Forelimb muscle (tissue), 1 donor: ENCODE measurements around the gene MAPK1IP1L. TPM values are rescaled to one million over a fixed set of nuclear protein-coding genes. Genes with fewer than 3 reads are reported as not detected.
"Not testable (repeated sequence)": the region's sequence is repeated elsewhere in the genome, so short reads cannot be mapped to it uniquely, and the experiment has no call there.

Experiments used
- DNase-seq: peaks from one replicate; pipeline ENCODE4 v3.0.0-alpha.2; 2013; ENCODE audit warnings: low read depth
- polyA plus RNA-seq: library from polyadenylated mRNA; unstranded; fragments of 120-200 nt; gene quantifications from one replicate; pipeline ENCODE4 v1.2.1, GENCODE V29; 2013; ENCODE audit not compliant: insufficient read length

The MAPK1IP1L gene
- 51.7 TPM for polyA plus RNA-seq

DNA sequence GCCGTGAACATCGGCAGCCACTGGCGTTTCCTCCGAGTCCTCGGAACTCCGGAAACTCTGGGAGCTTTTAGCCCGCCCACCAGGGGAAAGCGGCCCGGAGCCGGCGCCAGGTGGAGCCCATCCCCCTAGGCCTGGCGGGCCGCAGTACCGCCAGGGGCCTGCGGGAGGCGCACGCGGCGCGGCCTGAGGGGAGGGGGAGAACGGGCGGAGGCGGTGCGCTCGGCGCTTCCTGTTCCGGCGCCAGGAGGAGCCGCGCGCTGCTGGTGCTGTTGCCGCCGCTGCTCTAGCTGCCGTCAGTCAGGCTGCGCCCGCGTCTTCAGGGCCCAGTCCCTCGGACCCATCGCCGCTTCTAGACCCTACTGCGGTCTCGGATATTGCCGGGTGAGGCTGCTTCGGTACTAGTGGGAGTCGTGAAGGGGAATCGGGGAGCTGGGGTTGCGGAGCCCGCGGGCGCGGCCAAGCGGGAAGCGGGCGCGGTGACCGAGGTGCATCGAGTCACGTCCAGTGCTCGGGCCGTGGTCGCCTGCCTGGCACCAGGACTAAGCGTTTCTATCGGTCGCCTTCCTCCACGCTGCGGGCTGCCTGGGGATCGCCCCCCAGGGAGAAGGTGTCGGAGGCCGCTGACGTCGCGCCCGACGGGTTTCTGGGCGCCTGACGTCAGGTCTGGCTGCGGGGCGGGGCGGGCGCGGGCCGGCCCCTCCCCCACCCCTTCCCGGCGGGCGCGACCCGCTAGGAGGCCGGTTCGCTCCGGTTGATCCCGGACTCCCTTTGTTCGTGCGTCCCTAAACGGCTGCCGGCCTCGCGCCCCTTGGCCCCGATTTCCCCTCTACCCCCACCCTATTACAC, at the start of gene MAPK1IP1L:
Gene MAPK1IP1L, plus strand, starts transcription at position 225 of the 846 bp plus-strand sequence. CDS start 10,037 bp downstream, outside the sequence.
- peak; percentile 75 for DNase-seq

DNA sequence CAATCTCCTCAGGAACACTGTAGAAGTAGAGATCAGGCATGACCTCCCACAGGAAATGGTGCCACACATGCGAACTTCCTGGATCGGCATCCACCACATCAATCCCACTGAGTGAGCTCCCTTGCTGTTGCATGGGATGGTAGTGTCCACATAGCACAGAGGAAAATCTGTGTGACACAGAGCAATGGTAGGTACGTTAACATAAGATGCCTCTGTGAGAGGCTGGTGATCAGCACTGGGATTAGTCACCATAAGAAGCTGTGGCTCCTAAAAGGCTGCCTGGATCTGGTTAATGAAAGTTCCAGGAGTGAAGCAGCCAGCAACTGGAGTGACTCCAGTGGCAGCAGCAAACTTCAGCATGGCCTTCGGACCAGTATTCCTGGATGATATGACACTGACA, 46.4 kb upstream of the MAPK1IP1L start:
- no peak for DNase-seq

DNA sequence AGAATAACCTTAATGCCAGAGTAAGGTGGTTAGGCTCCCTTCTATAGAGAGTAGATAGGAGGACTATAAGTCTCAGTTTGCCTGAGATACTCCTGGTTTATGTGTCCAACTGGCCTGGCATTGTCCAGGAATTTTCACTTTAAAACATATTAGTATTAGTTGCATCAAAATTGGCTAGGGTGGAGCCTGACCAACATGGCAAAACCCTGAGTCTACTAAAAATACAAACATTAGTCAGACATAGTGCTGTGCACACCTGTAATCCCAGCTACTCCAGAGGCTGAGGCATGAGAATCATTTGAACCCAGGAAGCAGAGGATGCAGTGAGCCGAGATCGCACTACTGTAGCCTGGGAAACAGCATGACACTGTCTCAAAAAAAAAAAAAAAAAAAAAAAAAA, 36.4 kb upstream of the MAPK1IP1L start:
- no peak for DNase-seq

DNA sequence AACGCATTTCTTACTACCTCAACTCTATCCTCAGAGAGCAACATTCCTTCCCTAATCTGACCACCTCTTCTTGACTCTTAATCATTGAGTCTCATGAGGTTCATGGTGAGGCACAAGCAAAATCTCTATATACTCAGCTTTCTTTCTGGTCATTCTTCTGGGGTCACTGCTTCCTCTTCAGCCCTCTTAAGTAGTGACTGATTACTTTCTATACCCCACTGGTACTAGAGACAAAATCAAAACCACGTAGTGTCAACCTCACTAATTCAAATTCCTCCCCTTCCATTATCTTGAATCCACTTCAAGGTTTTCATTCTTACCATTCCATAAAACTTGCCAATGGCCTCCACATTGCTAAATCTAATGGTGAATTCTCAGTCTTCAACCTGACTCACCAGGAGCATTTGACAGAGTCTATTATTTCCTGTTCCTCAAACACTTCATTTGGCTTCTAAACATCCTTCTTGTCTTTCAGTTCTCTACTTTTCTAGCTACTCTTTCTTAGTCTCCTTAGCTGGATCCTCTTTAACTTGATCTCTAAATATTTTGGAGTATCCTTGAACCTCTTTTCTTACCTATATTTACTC, 31.4 kb upstream of the MAPK1IP1L start:
- no peak for DNase-seq

DNA sequence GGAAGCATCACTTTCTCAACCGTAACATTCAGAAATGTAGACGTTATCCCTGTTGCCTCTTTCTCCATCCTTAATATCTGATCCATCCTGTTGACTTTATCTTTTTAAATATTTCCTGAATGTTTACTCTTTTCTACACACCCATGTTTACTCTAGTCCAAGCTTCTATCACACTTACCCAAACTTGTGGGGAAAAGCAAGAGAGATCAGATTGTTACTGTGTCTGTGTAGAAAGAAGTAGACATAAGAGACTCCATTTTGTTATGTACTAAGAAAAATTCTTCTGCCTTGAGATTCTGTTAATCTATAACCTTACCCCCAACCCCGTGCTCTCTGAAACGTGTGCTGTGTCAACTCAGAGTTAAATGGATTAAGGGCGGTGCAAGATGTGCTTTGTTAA, 27.1 kb upstream of the MAPK1IP1L start:
- DNase-seq = not testable (repeated sequence)

DNA sequence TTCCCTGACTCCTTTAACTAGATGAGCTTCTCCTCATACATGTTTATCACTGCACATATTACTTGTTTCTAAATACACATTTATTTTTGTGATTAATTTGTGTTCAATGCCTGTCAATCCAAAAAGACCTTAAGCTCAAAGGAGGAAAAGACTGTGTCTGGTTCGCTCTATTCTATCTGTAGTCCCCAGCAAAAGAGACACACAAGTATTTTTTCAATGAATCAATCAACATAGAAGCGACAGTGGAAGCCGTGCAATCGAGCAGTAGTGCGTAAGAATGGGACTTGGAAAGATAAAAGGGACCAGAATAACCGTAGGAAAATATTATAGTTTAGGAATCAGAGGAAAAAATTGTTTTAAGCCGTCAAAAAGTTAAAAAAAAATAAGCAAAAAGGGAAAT, 25.5 kb upstream of the MAPK1IP1L start:
- no peak for DNase-seq

DNA sequence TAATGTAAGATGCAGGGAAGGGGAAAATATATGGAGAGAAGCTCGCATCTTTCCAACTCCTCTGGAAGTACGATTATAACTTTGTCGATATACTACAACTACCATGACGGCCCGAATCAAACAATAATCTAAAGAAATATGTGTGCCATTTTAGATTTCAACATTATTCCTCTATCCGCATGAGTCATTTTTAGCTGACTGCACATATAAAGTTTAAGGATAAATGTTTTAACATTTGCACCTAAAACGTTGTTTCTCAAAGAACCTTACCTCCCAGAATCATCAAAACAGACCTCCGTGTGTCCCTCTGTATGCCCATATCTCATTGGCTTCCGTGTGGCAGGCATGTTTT, 25.0 kb upstream of the MAPK1IP1L start:
- DNase-seq = no peak

DNA sequence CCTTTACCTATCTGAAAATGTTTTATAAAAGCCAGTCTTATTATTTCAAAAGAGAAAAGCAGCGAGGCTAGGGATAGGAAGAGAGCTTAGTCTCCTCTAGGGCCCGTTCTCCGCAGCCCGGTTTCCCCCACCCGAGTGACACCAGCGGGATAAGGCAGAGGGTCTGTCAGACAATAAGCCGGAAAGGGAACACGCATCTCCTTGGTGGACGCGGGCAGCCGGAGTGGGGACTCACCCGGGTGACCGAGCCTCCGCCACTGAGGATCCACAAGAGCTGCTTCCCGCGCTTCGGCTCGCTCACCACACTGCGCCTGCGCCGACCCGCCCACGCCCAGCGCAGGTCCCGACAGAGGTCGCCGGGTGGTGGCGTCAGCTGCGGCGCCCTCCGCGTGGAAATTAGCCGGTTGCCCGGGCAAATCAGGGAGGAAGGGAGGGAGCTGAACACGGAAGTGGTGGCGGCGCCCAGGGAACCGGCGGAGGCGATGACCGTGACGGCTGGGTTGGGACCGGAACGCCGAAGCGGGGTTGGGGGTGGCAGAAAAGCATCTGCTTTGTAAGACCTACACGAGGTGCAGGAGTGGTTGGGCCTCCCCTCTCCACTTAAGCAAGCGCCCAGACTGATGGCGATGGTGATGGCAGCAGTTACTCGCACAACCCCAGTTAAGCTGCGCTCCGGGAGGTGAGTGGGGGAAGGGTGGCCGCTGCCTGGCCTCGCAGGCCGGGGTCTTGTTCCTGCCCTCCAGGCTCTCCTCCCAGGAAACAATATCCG, 24.5 kb upstream of the MAPK1IP1L start, which contains the start of the genes SOCS4 and WDHD1:
Gene SOCS4, plus strand, starts transcription at position 444 of the 769 bp plus-strand sequence. CDS start 15,806 bp downstream, outside the sequence.
Gene WDHD1, minus strand, starts transcription at position 307 of the 769 bp plus-strand sequence. CDS start 312 bp downstream, outside the sequence.
- peak; percentile 74 for DNase-seq

DNA sequence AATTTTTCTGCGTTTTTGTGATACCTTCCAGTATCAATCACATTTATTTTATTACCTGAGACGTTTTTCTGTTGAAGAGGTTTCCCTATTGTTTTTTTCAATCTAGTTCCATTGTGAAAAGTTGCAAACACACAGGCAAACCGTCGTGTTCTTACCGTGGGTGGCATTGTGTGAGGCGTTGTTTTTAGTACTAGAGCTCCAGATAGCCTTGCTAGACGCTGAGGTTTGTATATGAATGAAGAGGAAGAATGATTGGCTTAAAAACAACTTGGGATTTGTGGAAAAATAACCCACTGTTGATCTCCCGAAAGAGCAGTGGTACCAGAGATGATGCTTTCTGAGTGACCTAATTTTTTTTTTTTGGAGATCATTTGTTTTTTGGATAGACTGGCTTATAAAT, 23.4 kb upstream of the MAPK1IP1L start:
- DNase-seq = no peak

DNA sequence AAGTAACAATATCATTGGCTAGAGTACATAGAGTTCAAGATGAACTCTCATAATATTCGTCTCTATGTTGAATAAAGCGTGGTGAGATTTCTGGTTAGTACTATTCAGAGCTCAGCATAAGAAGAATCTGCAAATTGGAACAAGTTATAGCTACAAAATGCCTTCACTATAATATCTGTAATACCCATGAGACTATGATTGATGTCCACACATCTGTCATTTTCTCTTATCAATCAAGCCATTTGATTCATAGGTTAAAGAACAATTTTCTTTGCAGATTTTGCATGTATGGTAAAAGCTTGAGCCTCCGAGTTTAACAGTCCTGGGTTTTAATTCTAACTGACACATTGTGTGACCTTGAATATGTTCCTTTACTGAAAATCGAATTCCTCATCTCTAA, 23.0 kb upstream of the MAPK1IP1L start:
- DNase-seq = no peak

DNA sequence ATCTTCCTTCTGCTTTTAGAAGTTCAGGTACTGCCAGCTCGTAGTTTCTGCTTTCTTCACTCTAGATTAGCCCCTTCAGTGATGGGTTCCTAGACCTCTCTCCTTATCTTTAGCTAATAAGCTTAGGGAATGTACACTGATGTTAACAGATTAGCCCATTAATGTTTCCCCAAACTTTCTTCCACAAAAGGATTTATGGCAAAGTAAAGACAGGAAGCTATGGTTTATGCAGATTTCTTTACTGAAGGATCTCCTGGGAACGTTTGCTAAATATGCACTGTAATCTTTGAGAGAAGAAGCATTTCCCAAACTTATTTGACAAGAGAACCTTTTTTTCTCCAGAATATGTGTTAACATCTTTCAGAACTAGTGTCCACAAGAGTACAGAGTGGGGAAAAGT, 20.3 kb upstream of the MAPK1IP1L start:
- DNase-seq = no peak

DNA sequence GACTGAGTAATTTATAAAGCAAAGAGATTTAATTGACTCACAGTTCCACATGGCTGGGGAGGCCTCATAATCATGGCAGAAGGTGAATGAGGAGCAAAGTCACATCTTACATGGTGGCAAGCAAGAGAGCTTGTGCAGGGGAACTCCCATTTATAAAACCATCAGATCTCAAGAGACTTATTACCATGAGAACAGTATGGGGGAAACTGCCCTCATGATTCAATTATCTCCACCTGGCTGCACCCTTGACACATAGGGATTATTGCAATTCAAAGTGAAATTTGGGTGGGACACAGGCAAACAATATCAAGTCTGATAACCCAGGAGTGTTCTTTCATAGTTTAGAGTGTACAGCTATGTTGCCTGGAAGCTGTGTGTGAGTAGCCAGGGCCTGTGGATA, 13.5 kb upstream of the MAPK1IP1L start:
- DNase-seq = not testable (repeated sequence)

DNA sequence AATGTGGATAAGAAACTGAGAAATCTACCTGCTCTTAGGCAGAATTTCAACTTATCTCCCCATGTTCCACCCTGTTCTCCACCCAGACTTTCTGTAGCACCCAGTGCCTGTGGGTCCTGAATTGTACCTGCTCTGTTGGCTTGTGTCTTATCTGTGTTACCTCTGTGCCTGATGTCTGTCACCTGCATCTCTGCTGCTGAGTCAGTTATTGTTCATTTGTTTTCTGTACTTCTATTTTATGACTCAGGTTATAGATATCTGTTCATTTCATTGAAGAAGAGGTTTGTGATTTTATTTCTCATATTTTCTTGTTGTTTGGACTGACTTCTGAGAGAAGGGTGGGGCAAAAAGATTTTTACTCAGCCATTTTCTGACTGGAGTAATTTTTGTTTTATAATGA, 12.7 kb upstream of the MAPK1IP1L start:
- DNase-seq = no peak

DNA sequence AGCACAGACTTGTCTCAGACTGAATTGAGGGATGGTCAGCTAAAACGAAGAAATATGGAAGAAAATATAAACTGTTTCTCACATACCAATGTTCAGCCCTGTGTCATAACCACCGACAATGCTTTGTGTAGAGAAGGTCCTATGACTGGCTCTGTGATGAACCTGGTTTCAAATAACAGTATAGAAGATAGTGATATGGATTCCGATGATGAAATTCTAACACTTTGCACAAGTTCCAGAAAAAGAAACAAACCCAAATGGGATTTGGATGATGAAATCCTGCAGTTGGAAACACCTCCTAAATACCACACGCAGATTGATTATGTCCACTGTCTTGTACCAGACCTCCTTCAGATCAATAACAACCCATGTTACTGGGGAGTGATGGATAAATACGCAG, 7.9 kb upstream of the MAPK1IP1L start:
- no peak for DNase-seq

DNA sequence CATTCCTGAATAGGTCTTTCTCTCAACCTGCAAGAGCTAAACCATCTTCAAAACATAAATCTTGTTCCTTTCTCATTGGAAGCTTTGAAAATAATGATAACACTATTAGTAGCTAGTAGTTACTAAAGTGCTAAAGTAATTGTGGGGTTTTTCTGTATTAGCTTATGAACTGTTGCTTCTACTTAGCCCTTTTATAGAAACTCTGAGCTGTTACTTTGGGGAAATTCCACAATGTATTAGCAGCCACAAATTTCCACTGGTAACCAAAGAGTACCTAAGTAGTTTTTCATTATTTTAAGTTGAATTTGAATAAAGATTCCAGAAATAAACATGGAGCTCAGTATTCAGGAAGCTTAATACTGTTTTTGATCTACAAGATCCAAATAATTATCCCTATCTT, 6.4 kb upstream of the MAPK1IP1L start:
- DNase-seq = no peak

DNA sequence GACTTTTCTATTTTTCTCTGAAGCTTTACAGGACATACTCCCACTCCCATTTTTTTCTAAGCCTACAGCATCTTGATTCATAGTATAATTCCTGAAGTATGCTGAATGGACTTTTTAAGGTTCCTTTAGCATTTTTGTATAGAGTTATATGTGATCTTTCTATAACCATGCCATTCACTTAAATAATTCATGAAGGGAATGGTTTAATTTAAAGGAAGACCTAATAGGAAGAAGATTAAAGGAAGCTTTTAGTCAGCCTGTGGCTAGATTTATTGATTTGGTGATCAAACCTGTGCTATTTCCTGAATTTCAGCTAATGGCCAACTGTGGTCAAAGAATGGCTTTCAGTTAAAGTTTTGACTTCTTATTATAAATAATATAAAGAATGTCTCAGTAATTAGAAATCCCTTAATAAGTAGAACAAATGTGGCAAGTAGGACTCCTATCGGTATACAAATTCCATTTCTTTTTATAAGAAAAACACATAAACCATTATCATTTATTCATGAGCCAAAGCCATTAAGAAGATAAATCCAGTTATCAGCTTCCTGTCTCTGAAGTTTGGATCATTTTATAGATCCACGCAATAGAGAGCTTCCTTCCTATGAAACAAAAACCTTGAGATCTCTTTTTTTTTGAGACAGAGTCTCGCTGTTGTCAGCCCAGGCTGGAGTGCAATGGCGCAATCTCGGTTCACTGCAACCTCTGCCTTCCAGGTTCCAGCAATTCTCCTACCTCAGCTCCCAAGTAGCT, 4.0 kb upstream of the MAPK1IP1L start:
- DNase-seq = no peak

DNA sequence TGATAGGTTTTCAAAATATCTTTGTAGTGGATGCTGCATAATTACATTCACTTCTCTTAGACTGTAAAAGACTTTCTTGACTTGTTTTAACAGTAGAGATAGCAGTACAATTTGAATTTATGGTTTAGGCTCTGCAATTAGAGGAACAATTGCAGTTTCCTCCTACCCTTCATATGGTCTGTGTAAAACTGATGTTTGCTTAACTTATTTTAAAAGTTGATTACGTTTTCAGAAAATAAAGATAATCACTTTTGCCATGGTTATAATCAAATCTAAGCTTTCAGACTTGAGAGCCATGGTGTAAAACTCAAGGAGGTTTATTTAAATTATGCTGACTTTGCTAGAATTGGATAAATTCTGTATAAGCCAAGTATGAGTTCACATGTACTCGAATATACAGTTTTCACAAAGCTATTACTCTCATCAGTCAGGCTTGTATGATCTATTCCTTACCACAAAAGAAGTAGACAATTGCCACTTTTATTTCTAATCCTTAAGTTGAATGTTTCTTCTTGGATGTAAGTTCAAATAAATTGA, 2.5 kb upstream of the MAPK1IP1L start:
- DNase-seq = no peak

DNA sequence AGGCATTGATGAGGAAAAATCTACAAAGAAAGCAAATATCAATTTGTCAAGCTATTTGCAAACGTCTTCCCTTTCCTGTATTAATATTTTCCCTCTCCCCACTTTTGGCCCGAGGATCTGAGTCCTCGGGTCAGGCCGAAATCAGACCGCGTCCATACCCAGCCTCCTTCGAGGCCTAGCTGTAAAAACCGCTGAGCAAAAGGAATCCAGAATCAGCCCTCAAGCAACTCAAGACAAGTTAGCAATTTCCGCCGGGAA, 353 bp upstream of the MAPK1IP1L start:
- DNase-seq = no peak

DNA sequence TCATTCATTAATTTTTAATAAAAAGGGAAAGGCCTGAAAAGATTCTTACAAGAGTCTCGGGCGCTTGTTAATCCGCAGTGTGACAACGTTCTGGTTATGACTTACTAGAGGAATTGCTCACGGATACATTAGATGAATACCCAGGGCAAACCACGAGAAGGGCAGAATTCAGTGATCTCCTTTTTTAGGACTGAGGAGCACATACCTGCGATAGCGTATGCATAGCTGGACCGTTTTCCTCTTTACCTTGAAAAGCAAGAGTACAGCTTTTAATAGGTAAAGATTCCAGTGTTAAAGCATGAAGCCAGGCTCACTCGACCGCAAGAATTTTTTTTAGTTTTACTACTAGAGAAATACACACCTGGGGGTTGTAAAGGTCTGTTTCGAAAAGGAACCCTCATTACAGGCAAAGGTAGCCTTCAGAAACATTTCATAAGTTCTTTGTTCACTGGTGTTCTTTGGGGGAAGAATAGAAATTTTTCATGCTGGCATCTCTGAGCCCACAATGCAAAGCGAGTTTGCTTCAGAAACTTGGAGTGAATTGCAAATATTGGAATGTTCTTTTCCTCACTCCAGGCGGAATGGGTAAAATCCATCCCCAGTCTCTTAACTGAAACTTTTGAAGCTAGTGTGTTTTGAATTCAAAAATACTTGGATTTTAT, 953 bp downstream of the MAPK1IP1L start:
- no peak for DNase-seq

DNA sequence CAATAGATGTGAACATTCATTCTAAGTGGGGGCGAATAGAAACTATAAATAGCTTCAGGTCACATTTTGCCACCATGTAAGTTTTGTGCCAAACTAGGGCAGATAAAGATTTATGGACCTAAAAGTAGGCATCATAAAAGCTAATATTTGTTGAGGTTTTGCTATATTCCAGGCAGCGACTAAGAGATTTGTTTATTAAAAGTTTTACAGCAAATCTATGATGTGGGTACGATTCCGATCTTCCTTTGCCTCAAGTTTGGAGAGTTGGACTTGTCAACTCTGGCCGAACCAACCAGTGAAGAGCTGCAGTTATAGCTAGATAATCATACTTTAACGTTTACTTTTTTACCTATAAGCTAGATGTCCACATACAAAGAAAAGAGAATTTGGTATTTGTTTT, 1.6 kb downstream of the MAPK1IP1L start:
- no peak for DNase-seq

DNA sequence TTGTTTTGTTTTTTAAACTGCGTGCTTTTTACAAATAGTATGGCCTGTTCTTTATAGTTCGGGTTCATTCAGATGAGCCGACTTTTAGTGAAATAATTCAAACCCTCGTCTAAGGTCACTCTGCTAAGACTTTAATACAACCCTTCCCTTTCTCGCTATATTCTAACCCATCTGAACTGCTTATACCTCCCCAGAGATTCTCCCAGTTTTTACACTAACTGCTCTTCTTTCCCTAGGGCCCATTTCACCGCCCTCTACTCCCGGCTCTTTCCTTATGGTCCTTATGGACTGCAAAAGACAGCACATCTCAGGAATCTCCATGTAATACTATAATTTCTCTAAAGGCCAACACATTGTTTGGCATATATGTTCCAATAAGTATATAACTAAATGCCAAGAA, 2.1 kb downstream of the MAPK1IP1L start:
- DNase-seq = no peak
